Embryonic facial prominence (tissue), 1 donor: ENCODE measurements around the gene DPH2.

ENCODE experiments used
- DNase-seq: peaks from one replicate; pipeline ENCODE4 v3.0.0-alpha.2; 2016; ENCODE audit errors: extremely low spot score

Gene DPH2

DNA sequence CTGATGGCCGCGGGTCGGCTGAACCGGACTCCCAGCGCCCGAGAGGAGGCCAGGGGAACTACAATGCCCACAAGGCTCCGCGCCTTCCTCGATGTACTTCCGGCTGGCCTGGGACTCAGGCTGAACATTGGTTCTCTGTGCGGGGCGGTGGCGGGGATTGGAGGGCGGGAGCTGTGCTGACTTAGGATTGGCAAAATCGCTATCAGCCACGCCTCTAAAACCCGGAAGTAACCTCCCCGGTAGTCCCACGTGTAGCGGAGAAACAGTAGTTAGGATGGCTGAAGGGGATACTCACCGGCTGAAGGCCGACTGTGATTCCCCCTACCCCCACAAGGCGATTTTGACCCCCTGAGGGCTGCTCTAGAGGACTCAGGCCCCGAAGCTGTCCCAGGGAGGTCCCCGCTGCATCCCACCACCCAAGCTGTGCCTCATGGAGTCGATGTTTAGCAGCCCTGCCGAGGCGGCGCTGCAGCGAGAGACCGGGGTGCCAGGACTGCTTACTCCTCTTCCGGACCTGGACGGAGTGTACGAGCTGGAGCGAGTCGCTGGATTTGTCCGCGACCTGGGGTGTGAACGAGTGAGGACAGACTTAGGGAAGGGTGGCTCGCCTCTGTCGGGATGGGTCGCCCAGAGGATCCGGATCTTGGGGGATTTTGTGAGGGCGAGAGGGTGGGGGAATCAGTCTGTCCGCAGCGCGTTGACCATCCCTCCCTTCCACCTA lies at the start of gene DPH2:
DPH2 (plus strand) TSS at position 265 of the 721 bp plus-strand sequence; CDS start at position 431, 166 bp downstream.
- peak; percentile 93 for DNase-seq

GRCh38 chr1:43921022-43921421 lies 48.8 kb upstream of the DPH2 start:
- no peak for DNase-seq

DNA sequence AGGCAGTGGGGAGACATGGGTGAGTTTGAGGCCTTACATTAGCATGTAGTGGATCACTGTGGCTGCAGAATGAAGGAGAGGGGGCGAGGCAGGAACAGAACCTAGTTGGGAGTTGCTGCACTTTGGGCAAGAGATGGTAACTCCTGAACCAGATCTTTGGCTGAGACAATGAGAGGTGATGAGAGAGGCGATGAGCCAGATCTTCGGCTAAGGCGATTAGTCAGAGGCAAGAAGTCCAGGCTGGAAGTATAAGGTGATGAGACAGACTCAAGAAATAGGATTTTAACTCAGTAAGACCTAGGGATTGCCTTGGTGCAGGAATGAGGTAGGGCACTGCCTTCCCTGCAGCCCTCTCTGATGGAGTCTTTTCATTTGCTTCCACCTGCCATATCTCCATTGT lies 45.3 kb upstream of the DPH2 start:
- DNase-seq: no peak

DNA sequence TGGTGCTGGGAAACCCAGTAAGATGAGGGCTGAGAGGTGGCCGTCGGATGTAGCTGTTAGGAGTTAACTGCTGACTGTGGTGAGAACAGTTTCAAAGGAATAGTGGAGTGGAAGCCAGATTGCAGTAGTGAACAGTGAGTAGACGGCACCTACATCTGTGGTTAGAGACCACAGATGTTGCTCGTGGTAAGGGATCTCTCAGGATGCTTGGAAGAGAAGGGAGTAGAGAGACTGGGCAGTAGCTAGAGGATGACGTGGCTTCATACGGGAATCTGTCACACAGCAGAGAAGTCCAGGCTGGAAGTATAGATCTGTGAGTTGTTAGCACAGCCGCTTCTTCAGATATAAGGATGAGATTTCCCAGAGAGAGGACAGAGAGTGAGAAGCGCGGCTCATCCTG lies 44.0 kb upstream of the DPH2 start:
- DNase-seq: no peak

GRCh38 chr1:43930168-43930948 lies 39.5 kb upstream of the DPH2 start:
- no peak for DNase-seq

- DNase-seq: no peak
Observed at GRCh38 chr1:43930949-43931275, 38.9 kb upstream of the DPH2 start.

DNA sequence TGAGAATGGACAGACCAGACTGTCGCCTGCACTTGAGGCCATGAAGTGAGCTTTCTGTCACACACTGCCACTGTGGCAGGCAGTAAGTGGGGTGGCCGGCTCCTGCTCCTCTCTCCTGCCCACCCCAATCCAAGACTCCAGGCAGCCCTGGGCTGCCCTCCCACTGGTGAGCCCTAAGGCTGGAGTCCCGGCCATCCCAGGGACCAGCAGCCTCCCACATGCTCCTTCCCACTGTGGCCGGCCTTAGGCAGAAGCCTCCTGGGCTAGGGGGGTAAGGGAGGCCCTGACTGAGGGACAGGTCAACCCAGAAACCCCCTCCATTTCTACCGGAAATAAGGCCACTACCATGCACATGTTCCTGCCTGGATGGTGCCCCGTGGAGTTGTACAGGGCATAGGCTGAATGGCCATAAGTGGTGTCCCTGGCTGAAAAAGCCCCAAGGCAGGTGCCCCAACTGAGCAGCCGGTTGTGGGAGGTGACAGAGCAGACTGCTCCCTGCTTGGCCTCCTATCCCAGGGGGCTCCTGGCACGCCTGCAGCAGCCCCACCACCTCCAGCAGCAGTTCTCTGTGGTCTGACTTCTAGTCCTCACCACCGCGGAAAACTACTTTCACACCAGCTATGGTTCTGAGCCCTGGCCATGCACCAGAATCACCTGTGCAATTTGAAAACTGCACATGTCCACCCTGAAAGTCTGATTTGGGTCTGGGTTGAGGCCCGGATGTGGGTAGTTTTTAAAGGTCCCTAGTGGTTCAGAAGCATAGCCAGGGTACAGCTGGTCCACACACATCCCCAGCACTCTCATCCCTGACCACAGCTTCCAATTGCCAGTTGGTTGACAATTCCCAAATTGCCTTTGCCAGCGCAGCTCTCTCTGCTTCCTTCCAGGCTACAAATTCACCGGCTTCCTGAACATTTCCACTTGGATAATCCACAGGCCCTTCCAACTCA lies 37.8 kb upstream of the DPH2 start:
- no peak for DNase-seq

DNA sequence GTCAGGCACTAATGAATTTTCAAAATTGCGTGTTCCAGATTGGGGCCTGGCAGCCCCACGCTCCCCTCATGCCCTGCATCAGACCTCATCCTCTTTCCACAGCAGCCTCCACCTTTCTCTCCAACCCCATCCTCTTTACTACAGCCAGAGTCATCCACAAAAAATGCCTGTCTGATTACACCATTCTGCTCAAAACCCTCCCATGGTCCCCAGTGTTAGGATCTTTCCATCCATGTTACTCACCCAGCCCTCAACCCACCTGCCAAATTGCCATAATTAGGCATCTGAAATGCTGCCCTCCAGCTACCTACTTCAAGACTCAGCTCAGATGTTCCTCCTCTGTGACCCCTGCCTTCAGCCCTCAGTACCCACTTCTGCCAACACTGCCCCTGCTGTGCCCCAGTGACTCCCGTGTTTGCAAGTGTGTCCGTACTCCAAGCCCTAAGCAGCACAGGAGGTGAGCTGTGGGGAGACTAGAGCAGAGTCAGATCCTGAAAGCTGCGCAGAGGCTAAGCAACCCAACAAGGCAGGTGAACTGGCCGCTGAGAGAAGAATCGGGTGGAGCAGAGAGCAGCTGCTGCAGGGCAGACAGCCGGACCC lies 36.9 kb upstream of the DPH2 start:
- DNase-seq: no peak

GRCh38 chr1:43933386-43934100 lies 36.3 kb upstream of the DPH2 start, which contains the start of gene ARTN:
Gene ARTN (plus strand): TSS chr1:43933801. CDS start chr1:43935657, 1,856 bp downstream.
- DNase-seq: no peak

- DNase-seq: peak; percentile 51
Observed at GRCh38 chr1:43934101-43934985, 35.5 kb upstream of the DPH2 start.

DNA sequence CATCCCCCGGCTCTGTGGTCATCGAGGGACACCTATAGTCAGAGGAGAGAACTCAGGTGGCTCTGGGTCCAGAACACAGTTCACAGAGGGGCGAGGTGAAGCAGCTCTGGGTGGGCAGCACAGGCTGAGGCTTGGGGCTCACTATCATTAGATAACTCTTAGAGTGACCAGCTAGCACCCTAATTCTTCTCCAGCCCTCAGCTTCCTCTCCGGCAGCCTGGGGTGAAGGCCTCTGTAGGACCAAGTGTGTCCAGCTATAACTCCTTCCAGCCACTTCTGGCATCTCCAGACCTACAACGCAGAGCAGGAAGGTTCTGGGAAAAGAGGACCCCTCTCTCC lies 34.9 kb upstream of the DPH2 start:
- no peak for DNase-seq

DNA sequence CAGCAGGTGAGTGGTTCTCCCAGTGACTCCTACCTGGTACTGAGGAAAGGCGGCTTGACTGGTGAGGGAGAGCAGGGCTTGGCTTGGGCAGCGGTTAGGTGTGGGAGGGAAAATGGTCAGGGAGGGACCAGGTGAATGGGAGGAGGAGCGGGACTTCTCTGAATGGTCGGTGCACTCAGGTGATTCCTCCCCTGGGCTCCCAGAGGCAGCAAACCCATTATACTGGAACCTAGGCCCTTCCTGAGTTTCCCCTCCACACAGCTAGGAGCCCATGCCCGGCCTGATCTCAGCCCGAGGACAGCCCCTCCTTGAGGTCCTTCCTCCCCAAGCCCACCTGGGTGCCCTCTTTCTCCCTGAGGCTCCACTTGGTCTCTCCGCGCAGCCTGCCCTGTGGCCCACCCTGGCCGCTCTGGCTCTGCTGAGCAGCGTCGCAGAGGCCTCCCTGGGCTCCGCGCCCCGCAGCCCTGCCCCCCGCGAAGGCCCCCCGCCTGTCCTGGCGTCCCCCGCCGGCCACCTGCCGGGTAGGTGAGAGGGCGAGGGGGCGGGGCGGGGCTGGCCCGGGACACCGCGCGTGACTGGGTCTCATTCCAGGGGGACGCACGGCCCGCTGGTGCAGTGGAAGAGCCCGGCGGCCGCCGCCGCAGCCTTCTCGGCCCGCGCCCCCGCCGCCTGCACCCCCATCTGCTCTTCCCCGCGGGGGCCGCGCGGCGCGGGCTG lies 33.9 kb upstream of the DPH2 start:
- no peak for DNase-seq

GRCh38 chr1:43936431-43937151 lies 33.2 kb upstream of the DPH2 start:
- DNase-seq: no peak

GRCh38 chr1:43937179-43937865 lies 32.5 kb upstream of the DPH2 start:
- DNase-seq: no peak

DNA sequence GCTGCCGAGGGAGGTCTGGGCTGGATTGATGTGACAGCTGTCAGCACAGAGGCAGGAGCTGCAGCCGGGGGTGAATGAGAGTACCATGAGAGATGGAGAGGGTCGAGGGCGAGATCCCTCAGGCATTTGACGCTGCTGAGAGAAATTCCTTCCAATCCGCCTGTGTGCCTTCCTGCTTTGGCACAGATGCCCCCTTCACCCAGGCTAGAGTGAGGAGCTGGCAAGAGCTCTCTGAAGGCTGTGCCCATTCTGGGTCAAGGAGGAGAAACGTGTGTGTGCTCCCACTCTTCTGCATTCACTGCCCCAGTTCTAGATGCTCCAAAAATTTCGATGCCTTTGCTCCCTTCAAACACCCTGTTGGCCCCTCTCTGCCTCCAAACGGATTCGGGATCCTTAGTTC lies 31.4 kb upstream of the DPH2 start:
- no peak for DNase-seq

DNA sequence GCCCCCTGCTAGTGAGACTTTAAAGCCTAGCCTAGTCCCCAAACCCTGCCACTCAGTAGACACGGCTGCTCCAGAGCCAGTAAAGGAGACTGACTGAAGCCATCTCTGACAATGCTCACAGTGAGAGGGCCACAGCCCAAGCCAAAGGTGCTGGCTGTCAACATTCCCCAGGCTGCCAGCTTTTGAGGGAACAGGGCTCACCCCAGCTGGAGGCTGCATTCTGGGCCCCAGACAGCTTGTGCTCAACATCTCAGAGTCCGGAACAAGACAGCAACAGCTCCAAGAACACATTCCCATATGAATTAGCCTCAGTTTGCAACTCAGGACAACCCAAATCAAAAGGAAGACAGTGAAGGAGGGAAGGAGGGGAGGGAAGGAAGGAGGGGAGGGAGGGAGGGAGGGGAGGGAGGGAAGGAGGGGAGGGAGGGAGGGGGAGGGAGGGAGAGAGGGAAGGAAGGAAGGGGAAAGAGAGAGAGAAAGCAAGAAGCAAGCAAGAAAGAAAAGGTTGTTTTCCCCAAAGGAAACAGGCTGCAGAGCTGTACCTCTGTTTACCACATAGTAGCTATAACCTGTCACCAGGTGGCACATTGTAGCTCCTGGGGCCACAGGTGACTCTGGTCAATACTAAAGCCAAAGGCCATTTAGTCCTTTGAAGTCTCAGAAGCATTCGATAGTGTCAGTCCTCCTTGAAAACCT lies 30.8 kb upstream of the DPH2 start:
- no peak for DNase-seq

- no peak for DNase-seq
Observed at GRCh38 chr1:43942411-43942810, 27.4 kb upstream of the DPH2 start.

GRCh38 chr1:43944860-43945259 lies 24.9 kb upstream of the DPH2 start:
- DNase-seq: no peak
